ENCODE measurements around the gene RNF26.

GRCh38 chr11:119384332-119384731 lies 50.0 kb downstream of the RNF26 start:
- TF ChIP-seq CTCF (conservative IDR thresholded peaks at IDR 0.05) (no peak), EZH2 (IDR thresholded peaks at IDR 0.05; ENCODE audit: low read depth) (no peak)

Measured in PC-9 (cell line).